ENCODE data around the gene NYAP2.

DNA sequence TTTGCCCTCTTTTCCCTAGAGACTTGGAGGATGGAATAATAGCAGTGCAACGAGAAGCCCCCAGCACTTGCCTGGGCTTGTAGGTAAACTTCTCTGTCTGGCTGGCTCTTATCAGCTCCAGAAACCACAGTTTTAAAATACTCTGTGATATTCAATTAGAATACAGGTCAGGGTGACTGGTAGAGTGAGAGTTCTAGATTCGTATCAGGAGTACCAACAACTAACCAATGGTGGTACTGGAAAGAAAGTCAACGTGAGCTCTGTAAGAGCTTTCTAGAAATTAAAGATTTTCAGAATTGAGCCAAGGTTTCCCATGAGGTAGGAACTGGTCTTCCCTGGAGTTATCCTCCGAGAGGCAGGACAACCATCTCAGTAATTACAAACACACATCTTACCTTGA is 216.9 kb downstream of the NYAP2 start:
- TF ChIP-seq ELF4 (IDR thresholded peaks at IDR 0.05) (no peak), TARDBP (IDR thresholded peaks at IDR 0.05) (no peak), PKNOX1 (IDR thresholded peaks at IDR 0.05) (no peak), FOXA1 (IDR thresholded peaks at IDR 0.05) (no peak), CTBP1 (IDR thresholded peaks at IDR 0.05; ENCODE audit: borderline replicate concordance) (no peak), SP1 (IDR thresholded peaks at IDR 0.05) (no peak), SUZ12 (IDR thresholded peaks at IDR 0.05) (no peak), ZNF384 (IDR thresholded peaks at IDR 0.05) (no peak), BHLHE40 (IDR thresholded peaks at IDR 0.05; ENCODE audit: borderline replicate concordance) (no peak), FOXM1 (IDR thresholded peaks at IDR 0.05; ENCODE audit: borderline replicate concordance) (no peak), NFRKB (IDR thresholded peaks at IDR 0.05) (no peak), FOXK2 (IDR thresholded peaks at IDR 0.05) (no peak)

Data from HEK293T (cell line).